WTC11 (cell line): Measurements from ENCODE around the gene KRT5.

Experiments used
- ATF3 ChIP-seq: sonication (generic); formaldehyde crosslinking; conservative IDR thresholded peaks from 2 replicates; pipeline ENCODE4 v1.8.1; 2022; ENCODE audit warnings: mild to moderate bottlenecking, missing genetic modification reagents
- CREB1 ChIP-seq: sonication (generic); formaldehyde crosslinking; IDR thresholded peaks from 2 replicates; pipeline ENCODE4 v1.8.0; 2023; ENCODE audit warnings: mild to moderate bottlenecking, missing genetic modification reagents
- CTCF ChIP-seq: fragments of 200-600 bp; IDR thresholded peaks from 2 replicates; pipeline ENCODE4 v1.8.0; 2022; ENCODE audit warnings: antibody characterized with exemption
- ESRRA ChIP-seq: sonication (generic); formaldehyde crosslinking; IDR thresholded peaks from 2 replicates; pipeline ENCODE4 v1.8.1; 2022; ENCODE audit warnings: mild to moderate bottlenecking, missing genetic modification reagents, borderline replicate concordance
- MAX ChIP-seq: sonication (generic); formaldehyde crosslinking; IDR thresholded peaks from 2 replicates; pipeline ENCODE4 v1.8.0; 2022; ENCODE audit warnings: mild to moderate bottlenecking, missing genetic modification reagents
- NFYB ChIP-seq: sonication (generic); formaldehyde crosslinking; conservative IDR thresholded peaks from 2 replicates; pipeline ENCODE4 v1.8.0; 2022; ENCODE audit warnings: low read depth, missing genetic modification reagents
- PRDM15 ChIP-seq: sonication (generic); formaldehyde crosslinking; IDR thresholded peaks from 2 replicates; pipeline ENCODE4 v1.8.0; 2022; ENCODE audit warnings: missing genetic modification reagents
- RELA ChIP-seq: sonication (generic); formaldehyde crosslinking; IDR thresholded peaks from 2 replicates; pipeline ENCODE4 v1.8.1; 2022; ENCODE audit warnings: missing genetic modification reagents, mild to moderate bottlenecking, borderline replicate concordance
- SP1 ChIP-seq: sonication (generic); formaldehyde crosslinking; conservative IDR thresholded peaks from 2 replicates; pipeline ENCODE4 v1.8.1; 2022; ENCODE audit warnings: missing genetic modification reagents
- USF2 ChIP-seq: sonication (generic); formaldehyde crosslinking; IDR thresholded peaks from 2 replicates; pipeline ENCODE4 v1.8.1; 2023; ENCODE audit warnings: mild to moderate bottlenecking, missing genetic modification reagents, moderate library complexity
- ZBTB43 ChIP-seq: sonication (generic); formaldehyde crosslinking; IDR thresholded peaks from 2 replicates; pipeline ENCODE4 v1.8.1; 2023; ENCODE audit warnings: mild to moderate bottlenecking, missing genetic modification reagents
- ZNF671 ChIP-seq: fragments of 250-450 bp; sonication (Bioruptor Pico); IDR thresholded peaks from 2 replicates; pipeline ENCODE4 v1.8.0; 2021; ENCODE audit warnings: mild to moderate bottlenecking

- TF ChIP-seq CTCF = no peak
- TF ChIP-seq ESRRA (CRISPR knock-in tag) = no peak
- TF ChIP-seq NFYB = no peak
- no peak for TF ChIP-seq MAX (CRISPR knock-in tag)
- TF ChIP-seq ZBTB43 (CRISPR knock-in tag) = no peak
- no peak for TF ChIP-seq RELA (CRISPR knock-in tag)
- no peak for TF ChIP-seq SP1 (CRISPR knock-in tag)
- TF ChIP-seq ATF3 = no peak
- no peak for TF ChIP-seq PRDM15
- no peak for TF ChIP-seq USF2 (CRISPR knock-in tag)
- no peak for TF ChIP-seq CREB1 (CRISPR knock-in tag)
- TF ChIP-seq ZNF671 = no peak
Observed at GRCh38 chr12:52529846-52530245, 9.7 kb upstream of the KRT5 start.
